LoVo (cell line): ENCODE measurements around the gene IMPACT.

Experiments
- DNase-seq: peaks from one replicate; pipeline ENCODE4 v3.0.0-alpha.2; 2016; ENCODE audit warnings: low spot score

The IMPACT gene

DNA sequence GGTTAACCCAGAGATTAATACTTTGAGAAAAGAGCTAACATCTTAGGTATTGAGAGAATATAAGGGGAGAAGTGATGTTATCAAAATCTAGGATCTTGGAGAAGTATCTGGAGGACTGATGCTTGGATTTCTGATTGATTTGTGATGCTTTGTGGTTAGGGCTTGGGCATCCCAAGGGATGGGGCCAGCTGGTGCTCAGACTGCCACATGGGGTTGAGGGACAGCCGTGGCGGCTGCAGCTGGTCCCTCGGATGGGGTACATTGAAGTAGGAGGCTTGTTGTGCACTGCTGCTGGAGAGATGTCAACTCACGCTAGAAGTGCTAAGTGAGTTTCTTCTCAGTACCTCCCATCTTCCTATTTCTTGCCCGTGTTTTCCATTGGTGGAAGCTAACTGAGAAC, 56.4 kb downstream of the IMPACT start:
- no peak for DNase-seq

GRCh38 chr18:24485681-24486080, 59.2 kb downstream of the IMPACT start:
- DNase-seq: no peak

DNA sequence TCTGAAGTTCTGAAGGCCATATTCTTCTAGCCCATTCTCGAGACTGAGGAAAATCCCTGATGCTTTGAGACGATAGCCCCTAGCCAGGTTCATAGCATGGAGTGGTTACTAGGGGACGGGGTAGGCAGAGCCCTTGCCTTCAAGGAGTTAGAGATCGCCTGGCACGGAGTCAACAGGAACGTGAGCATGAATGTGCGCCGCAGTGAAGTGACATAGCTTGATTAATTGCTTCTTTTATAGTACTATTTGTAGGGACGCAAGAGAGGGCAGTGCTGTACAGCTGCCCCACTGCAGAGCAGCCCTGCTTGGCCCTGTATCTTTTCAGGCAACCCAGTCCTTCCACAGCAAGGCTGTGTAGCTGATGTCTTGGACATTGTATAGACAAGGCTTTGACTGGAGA, 60.2 kb downstream of the IMPACT start:
- no peak for DNase-seq

- DNase-seq: peak; percentile 31
Observed at GRCh38 chr18:24488824-24489493, 62.5 kb downstream of the IMPACT start.

GRCh38 chr18:24490539-24490938, 64.1 kb downstream of the IMPACT start:
- DNase-seq: no peak

DNA sequence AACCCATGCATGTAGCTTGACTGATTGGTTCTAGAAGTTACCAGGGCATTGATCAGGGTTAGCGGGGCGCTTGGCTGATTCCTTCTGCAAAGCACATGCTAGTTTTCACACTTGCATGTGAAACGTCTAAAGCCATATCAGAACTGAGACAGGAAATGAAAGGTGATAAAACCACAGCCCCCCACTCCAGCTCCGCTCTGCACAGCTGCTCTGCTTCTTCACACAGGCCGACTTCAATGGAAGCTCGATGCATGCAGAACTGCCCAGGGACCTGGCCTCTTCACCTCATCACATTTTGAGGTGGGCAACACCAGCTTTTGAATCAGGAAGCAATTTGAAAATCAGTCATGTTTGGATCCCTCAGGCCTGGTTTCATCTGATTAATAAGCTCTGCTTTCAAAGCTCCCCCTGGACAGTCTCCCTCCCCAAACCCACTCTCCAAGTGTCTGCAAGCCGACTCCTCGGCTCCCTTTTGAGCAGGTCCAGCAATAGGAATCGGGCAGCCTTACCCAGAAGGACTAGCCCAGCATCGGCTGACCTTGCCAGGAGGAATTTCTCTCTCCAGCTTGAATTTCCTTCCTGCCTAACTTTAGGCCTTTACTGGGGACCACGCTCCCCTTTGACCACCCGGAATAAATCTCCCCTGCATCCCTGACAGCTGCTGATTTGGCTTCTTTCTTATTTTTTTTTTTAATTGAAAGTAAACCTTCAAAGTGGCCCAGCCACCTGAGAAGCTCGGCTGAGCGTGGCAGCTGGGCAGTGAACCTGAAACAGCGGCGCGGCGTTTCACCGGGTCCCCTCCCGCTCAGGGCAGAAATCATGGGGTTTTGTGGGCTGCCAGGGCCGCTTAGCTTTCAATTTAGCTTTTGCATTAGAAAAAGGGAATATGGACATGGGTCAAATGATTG, 65.7 kb downstream of the IMPACT start:
- no peak for DNase-seq

DNA sequence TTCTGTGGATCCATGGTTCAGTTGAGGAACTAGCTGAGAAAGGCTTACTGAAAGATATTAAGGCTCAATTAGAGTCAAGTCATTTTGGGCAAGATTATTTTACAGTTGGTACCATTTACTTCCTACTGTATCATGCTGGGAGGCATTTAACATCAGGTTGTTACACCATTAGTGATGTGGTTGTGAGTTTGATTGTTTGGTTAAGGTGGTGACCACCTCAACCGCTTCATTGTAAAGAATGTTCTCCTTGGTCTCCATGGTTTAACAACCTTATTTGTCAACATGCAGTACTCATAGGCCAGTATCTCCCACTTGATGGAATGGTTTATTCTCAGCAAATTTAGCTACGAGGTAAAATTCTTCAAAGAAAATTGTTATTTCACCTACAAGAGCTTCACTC, 68.1 kb downstream of the IMPACT start:
- no peak for DNase-seq

- no peak for DNase-seq
Observed at GRCh38 chr18:24497031-24497754, 70.7 kb downstream of the IMPACT start.

DNA sequence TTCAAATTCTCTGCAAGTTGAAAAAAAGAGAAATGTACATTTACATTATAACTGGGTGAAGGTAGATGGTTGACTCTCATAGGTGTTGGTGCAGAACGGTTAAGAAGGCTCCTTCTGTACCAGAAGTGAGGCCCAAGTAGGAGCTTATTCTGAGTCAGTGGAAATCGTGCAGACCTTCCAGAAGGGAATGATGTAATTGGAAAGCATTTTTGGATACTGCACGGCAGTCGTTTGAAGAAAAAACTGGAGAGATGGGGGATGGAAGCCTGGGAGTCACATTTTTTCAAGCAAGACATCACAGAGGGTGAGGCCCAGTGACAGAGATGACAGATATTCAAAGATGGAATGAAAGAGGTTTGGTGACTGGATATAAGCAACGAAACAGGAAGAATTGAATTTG, 73.3 kb downstream of the IMPACT start:
- no peak for DNase-seq

- DNase-seq: no peak
Observed at GRCh38 chr18:24500217-24500616, 73.7 kb downstream of the IMPACT start.

DNA sequence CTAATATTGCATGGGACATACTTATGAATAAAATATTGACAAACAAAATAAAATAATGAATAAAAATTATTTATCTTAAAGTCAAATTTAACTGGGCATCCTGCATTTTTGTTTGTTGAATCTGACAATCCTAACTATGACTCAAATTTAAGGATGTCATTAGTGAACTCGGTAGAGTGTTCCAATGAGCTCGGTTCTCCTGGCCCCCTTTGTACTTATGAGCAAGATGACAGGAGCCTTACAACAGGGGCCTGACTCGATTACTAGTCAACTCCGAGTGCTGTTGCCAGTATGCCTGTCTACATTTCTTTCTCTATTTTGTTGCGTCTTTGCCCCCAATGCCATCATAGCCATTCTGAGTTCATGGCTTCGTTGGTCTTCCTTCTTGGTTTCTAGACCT, 74.3 kb downstream of the IMPACT start:
- DNase-seq: no peak

GRCh38 chr18:24502667-24503523, 76.4 kb downstream of the IMPACT start:
- DNase-seq: no peak
